ENCODE results near the gene OR5AU1. TPM values are rescaled to one million over a fixed set of nuclear protein-coding genes. Genes with fewer than 3 reads are reported as not detected.

The OR5AU1 gene
- total RNA-seq, 4 donors from 2014 or later: not detected

DNA sequence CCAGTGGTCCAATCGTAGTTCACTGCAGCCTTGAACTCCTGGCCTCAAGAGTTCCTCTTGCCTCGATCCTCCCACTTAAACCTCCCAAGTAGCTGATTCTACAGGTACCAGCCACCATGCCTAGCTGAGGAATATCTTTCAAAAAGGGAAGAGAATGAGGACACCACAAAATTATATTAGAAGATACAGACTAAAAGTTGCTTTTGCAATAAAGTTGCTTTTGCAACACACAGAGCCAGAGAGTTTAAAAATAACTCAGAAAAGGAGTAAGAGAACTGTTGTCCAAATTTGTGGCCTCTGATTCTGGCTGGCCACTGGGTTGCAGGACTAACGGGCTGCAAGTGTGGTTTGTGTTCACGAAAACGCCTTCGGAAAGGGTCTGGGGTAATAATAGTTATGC lies 35.2 kb downstream of the OR5AU1 start:
- peaks cover under 1% of the 10 kb centered on the region for H3K27me3 ChIP-seq
- no peak for TF ChIP-seq POLR2AphosphoS5 (IDR thresholded peaks at IDR 0.05)
- TF ChIP-seq EP300 (IDR thresholded peaks at IDR 0.05; ENCODE audit: low read depth): no peak
- TF ChIP-seq POLR2A (IDR thresholded peaks at IDR 0.05): no peak
- TF ChIP-seq, protein P1, sequence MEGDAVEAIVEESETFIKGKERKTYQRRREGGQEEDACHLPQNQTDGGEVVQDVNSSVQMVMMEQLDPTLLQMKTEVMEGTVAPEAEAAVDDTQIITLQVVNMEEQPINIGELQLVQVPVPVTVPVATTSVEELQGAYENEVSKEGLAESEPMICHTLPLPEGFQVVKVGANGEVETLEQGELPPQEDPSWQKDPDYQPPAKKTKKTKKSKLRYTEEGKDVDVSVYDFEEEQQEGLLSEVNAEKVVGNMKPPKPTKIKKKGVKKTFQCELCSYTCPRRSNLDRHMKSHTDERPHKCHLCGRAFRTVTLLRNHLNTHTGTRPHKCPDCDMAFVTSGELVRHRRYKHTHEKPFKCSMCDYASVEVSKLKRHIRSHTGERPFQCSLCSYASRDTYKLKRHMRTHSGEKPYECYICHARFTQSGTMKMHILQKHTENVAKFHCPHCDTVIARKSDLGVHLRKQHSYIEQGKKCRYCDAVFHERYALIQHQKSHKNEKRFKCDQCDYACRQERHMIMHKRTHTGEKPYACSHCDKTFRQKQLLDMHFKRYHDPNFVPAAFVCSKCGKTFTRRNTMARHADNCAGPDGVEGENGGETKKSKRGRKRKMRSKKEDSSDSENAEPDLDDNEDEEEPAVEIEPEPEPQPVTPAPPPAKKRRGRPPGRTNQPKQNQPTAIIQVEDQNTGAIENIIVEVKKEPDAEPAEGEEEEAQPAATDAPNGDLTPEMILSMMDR (IDR thresholded peaks at IDR 0.05): no peak
- H3K36me3 ChIP-seq: no peaks in the 10 kb centered on the region
- H3K27ac ChIP-seq: no peak overlapping the region
- H3K4me3 ChIP-seq: no peak overlapping the region
- in situ Hi-C loops (cut with MboI; ENCODE audit: low pct_ligation_motif_present in 1 of 4, low pct_unique_long_range_greater_than_20kb in 1 of 4, low sequenced_read_pairs in 3 of 4): no loop called here
- DNase-seq: no peak
- 61 to 72% methylated on average over 4 to 6 of the region's 6 CpGs for WGBS, 2 donors (ENCODE audit: low coverage in 1 of 2)
- no peaks in the 10 kb centered on the region for H3K4me1 ChIP-seq
- intact Hi-C loops (cut with DNase I; ENCODE audit: low total_unique reads): no loop called here
- H3K9me3 ChIP-seq: peaks cover 0 to 4% of the 10 kb centered on the region in 2 donors

DNA sequence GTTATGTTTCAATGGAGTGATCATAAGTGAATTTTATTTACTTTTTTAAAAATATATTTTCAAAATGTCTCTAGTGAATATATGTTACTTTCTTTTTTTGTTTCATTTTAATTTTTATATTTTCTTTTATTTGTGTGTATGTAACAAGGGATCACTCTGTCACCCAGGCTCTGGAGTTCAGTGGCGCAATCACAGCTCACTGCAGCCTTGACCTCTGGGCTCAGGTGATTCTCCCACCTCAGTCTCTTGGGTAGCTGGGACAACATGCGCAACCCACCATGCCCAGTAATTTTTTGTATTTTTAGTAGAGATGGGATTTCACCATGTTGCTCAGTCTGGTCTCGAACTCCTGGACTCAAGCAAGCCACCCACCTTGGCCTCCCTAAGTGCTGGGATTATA lies 36.9 kb downstream of the OR5AU1 start:
- H3K27ac ChIP-seq: no peak overlapping the region
- DNase-seq: no peak
- H3K27me3 ChIP-seq: no peaks in the 10 kb centered on the region
- TF ChIP-seq EP300 (IDR thresholded peaks at IDR 0.05; ENCODE audit: low read depth) (no peak), POLR2AphosphoS5 (IDR thresholded peaks at IDR 0.05) (no peak), POLR2A (IDR thresholded peaks at IDR 0.05) (no peak)
- TF ChIP-seq, protein P1 (IDR thresholded peaks at IDR 0.05): no peak
- H3K9me3 ChIP-seq: no peaks in the 10 kb centered on the region
- WGBS, 2 donors (ENCODE audit: low coverage in 1 of 2): 89 to 93% methylated on average over 3 of the region's 3 CpGs
- no peak overlapping the region for H3K4me3 ChIP-seq
- no peaks in the 10 kb centered on the region for H3K4me1 ChIP-seq
- intact Hi-C loops (cut with DNase I; ENCODE audit: low total_unique reads) (no loop called here), in situ Hi-C loops (cut with MboI; ENCODE audit: low pct_ligation_motif_present in 1 of 4, low pct_unique_long_range_greater_than_20kb in 1 of 4, low sequenced_read_pairs in 3 of 4) (no loop called here)
- H3K36me3 ChIP-seq: no peaks in the 10 kb centered on the region

DNA sequence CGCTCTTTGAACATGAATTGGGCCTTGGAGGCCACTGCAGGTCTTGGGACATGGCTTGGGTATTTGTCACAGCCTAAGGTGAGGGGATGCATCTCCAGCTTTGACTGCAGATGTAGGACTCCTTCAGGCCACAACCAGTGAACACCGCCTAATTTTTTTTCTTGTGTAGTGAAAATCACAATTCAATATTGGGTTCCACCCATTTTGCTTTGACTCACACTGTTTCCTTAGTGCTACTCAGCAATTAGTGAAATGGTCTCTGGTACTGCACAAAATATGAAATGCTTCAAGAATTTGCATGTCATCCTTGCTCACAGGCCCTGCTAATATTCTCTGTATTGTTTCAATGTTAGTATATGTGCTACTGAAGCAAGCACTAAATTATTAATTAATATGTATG lies 42.5 kb downstream of the OR5AU1 start:
- H3K9me3 ChIP-seq: no peaks in the 10 kb centered on the region
- TF ChIP-seq, protein P1 (IDR thresholded peaks at IDR 0.05): no peak
- no peak for TF ChIP-seq POLR2A (IDR thresholded peaks at IDR 0.05)
- TF ChIP-seq EP300 (IDR thresholded peaks at IDR 0.05; ENCODE audit: low read depth): no peak
- no peak for TF ChIP-seq POLR2AphosphoS5 (IDR thresholded peaks at IDR 0.05)
- in situ Hi-C loops (cut with MboI; ENCODE audit: low pct_ligation_motif_present in 1 of 4, low pct_unique_long_range_greater_than_20kb in 1 of 4, low sequenced_read_pairs in 3 of 4): no loop called here
- H3K27ac ChIP-seq: no peak overlapping the region
- no peak for DNase-seq
- no peak overlapping the region for H3K4me3 ChIP-seq
- no peaks in the 10 kb centered on the region for H3K27me3 ChIP-seq
- 88% methylated on average over 2 of the region's 2 CpGs; no CpG with 5 or more reads in 1 of the 2 donors for WGBS, 2 donors (ENCODE audit: low coverage in 1 of 2)
- no peaks in the 10 kb centered on the region for H3K36me3 ChIP-seq
- intact Hi-C loops (cut with DNase I; ENCODE audit: low total_unique reads): no loop called here
- no peaks in the 10 kb centered on the region for H3K4me1 ChIP-seq

DNA sequence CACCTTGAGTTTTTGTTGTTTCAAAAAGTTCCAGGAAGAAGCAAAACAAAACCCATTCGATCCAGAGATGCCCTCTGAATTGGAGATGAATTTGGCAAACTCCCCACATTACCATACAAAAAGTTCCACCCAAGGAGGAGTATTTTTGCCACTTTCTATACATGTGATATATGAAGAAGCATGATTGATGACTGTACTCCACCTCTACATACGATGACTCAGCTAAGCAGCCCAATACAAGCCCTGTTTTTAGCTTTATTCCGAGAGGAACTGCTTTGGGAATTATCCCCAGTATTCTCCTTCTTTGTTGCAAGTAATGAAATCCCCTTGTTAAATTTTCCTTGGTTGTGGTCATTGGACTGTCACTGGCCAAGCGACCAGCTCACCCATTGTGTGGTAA lies 43.6 kb downstream of the OR5AU1 start:
- H3K4me3 ChIP-seq: no peak overlapping the region
- TF ChIP-seq, protein P1 (IDR thresholded peaks at IDR 0.05): no peak
- TF ChIP-seq POLR2AphosphoS5 (IDR thresholded peaks at IDR 0.05): no peak
- TF ChIP-seq EP300 (IDR thresholded peaks at IDR 0.05; ENCODE audit: low read depth): no peak
- TF ChIP-seq POLR2A (IDR thresholded peaks at IDR 0.05): no peak
- no peak overlapping the region for H3K27ac ChIP-seq
- no peak for DNase-seq
- WGBS, 2 donors (ENCODE audit: low coverage in 1 of 2): 89 to 100% methylated on average over 4 of the region's 4 CpGs
- in situ Hi-C loops (cut with MboI; ENCODE audit: low pct_ligation_motif_present in 1 of 4, low pct_unique_long_range_greater_than_20kb in 1 of 4, low sequenced_read_pairs in 3 of 4) (no loop called here), intact Hi-C loops (cut with DNase I; ENCODE audit: low total_unique reads) (no loop called here)
- no peaks in the 10 kb centered on the region for H3K36me3 ChIP-seq
- peaks cover 0 to 2% (median under 1%) of the 10 kb centered on the region in 4 donors for H3K4me1 ChIP-seq
- no peaks in the 10 kb centered on the region for H3K9me3 ChIP-seq
- no peaks in the 10 kb centered on the region for H3K27me3 ChIP-seq

All from transverse colon (tissue), 4 donors.